H9 (cell line): ENCODE measurements around the gene DLG2. TPM values are rescaled to one million over a fixed set of nuclear protein-coding genes. Genes with fewer than 3 reads are reported as not detected.

Source experiments
- DNase-seq: peaks from one replicate; pipeline ENCODE4 v3.0.0-alpha.2; 2017
- H2AFZ ChIP-seq: one replicate; pipeline ENCODE4 v1.6.1; 2013; ENCODE audit warnings: mild to moderate bottlenecking, low read length, control low read depth, moderate library complexity
- H2AK5ac ChIP-seq: 2 replicates; pipeline ENCODE4 v1.6.1; 2013; ENCODE audit warnings: low read length, control low read depth, mixed read lengths; ENCODE audit not compliant: insufficient read length
- H2BK120ac ChIP-seq: one replicate; pipeline ENCODE4 v1.6.1; 2013; ENCODE audit warnings: low read depth, mild to moderate bottlenecking, low read length, control low read depth, inconsistent platforms; ENCODE audit not compliant: poor library complexity, severe bottlenecking
- H2BK12ac ChIP-seq: 2 replicates; pipeline ENCODE4 v1.6.1; 2013; ENCODE audit warnings: low read length, control low read depth, mixed read lengths, low read depth; ENCODE audit not compliant: insufficient read length
- H2BK15ac ChIP-seq: 2 replicates; pipeline ENCODE4 v1.6.1; 2013; ENCODE audit warnings: low read depth, low read length, control low read depth
- H2BK20ac ChIP-seq: one replicate; pipeline ENCODE4 v1.6.1; 2013; ENCODE audit warnings: low read depth, mild to moderate bottlenecking, low read length, control low read depth, inconsistent platforms; ENCODE audit not compliant: poor library complexity, severe bottlenecking
- H2BK5ac ChIP-seq: 2 replicates; pipeline ENCODE4 v1.6.1; 2013; ENCODE audit warnings: low read length, control low read depth, mixed read lengths; ENCODE audit not compliant: insufficient read length
- H3K14ac ChIP-seq: 2 replicates; pipeline ENCODE4 v1.6.1; 2013; ENCODE audit warnings: low read length, control low read depth; ENCODE audit not compliant: insufficient read depth
- H3K18ac ChIP-seq: 2 replicates; pipeline ENCODE4 v1.6.1; 2013; ENCODE audit warnings: low read depth, mild to moderate bottlenecking, mixed read lengths, low read length, control low read depth; ENCODE audit not compliant: insufficient read length
- H3K23ac ChIP-seq: 2 replicates; pipeline ENCODE4 v1.6.1; 2013; ENCODE audit warnings: low read length, control low read depth, mixed read lengths, low read depth; ENCODE audit not compliant: insufficient read length
- H3K23me2 ChIP-seq: 2 replicates; pipeline ENCODE4 v1.6.1; 2013; ENCODE audit warnings: low read depth, mild to moderate bottlenecking, mixed read lengths, low read length, control low read depth; ENCODE audit not compliant: insufficient read length, poor library complexity, severe bottlenecking
- H3K27ac ChIP-seq: 2 replicates; pipeline ENCODE4 v1.5.1; 2013; ENCODE audit warnings: low read length, control low read depth, mixed read lengths, low read depth; ENCODE audit not compliant: insufficient read length
- H3K27me3 ChIP-seq: 2 replicates; pipeline ENCODE4 v1.6.1; 2013; ENCODE audit warnings: low read length, control low read depth, inconsistent platforms; ENCODE audit not compliant: insufficient read depth
- H3K4ac ChIP-seq: 2 replicates; pipeline ENCODE4 v1.6.1; 2013; ENCODE audit warnings: low read depth, mild to moderate bottlenecking, control low read depth, inconsistent platforms, low read length, moderate library complexity
- H3K4me1 ChIP-seq: 2 replicates; pipeline ENCODE4 v1.6.1; 2013; ENCODE audit warnings: low read length, control low read depth, inconsistent platforms; ENCODE audit not compliant: insufficient read depth
- H3K4me2 ChIP-seq: 2 replicates; pipeline ENCODE4 v1.6.1; 2013; ENCODE audit warnings: low read length, control low read depth, mixed read lengths; ENCODE audit not compliant: insufficient read length, insufficient read depth
- H3K56ac ChIP-seq: 2 replicates; pipeline ENCODE4 v1.6.1; 2013; ENCODE audit warnings: low read depth, mild to moderate bottlenecking, mixed read lengths, low read length, control low read depth; ENCODE audit not compliant: insufficient read length
- H3K79me1 ChIP-seq: 2 replicates; pipeline ENCODE4 v1.6.1; 2013; ENCODE audit warnings: low read depth, mild to moderate bottlenecking, moderate library complexity, low read length, control low read depth, inconsistent platforms; ENCODE audit not compliant: insufficient read depth, poor library complexity, severe bottlenecking
- H3K79me2 ChIP-seq: 2 replicates; pipeline ENCODE4 v1.6.1; 2013; ENCODE audit warnings: low read length, control low read depth, inconsistent platforms; ENCODE audit not compliant: insufficient read depth
- H3K9ac ChIP-seq: 2 replicates; pipeline ENCODE4 v1.6.1; 2013; ENCODE audit warnings: low read length, control low read depth, mixed read lengths; ENCODE audit not compliant: insufficient read length; ENCODE audit errors: extremely low read depth
- H3K9me3 ChIP-seq: one replicate; pipeline ENCODE4 v1.6.1; 2013; ENCODE audit warnings: low read depth, low read length, inconsistent platforms; ENCODE audit not compliant: control insufficient read depth
- H3T11ph ChIP-seq: one replicate; pipeline ENCODE4 v1.6.1; 2013; ENCODE audit warnings: mild to moderate bottlenecking, low read length, control low read depth, inconsistent platforms
- H4K20me1 ChIP-seq: one replicate; pipeline ENCODE4 v1.6.1; 2013; ENCODE audit not compliant: control insufficient read depth, insufficient read length, insufficient read depth
- H4K5ac ChIP-seq: 2 replicates; pipeline ENCODE4 v1.6.1; 2013; ENCODE audit warnings: low read depth, mild to moderate bottlenecking, mixed read lengths, low read length, control low read depth; ENCODE audit not compliant: insufficient read length
- H4K8ac ChIP-seq: replicated peaks from 2 replicates; pipeline ENCODE4 v1.6.1; 2013; ENCODE audit warnings: low read length, control low read depth, mixed read lengths, low read depth; ENCODE audit not compliant: insufficient read length
- H4K91ac ChIP-seq: 2 replicates; pipeline ENCODE4 v1.6.1; 2013; ENCODE audit warnings: low read depth, mild to moderate bottlenecking, moderate library complexity, mixed read lengths, low read length, control low read depth; ENCODE audit not compliant: insufficient read length
- H3K27ac Mint-ChIP-seq, 3 experiments: 2 replicates in 2 of 3; 3 replicates in 1 of 3; pipeline ENCODE4 v1.8.0; 2020 to 2021; ENCODE audit warnings: mixed read lengths in 3 of 3, mild to moderate bottlenecking in 1 of 3, moderate library complexity in 1 of 3
- H3K27me3 Mint-ChIP-seq: 2 replicates; pipeline ENCODE4 v1.8.0; 2021; ENCODE audit warnings: low read depth, mild to moderate bottlenecking, moderate library complexity, mixed read lengths
- H3K36me3 Mint-ChIP-seq, 3 experiments: 2 replicates in 2 of 3; 3 replicates in 1 of 3; pipeline ENCODE4 v1.8.0; 2020 to 2021; ENCODE audit warnings: low read depth in 3 of 3, mixed read lengths in 3 of 3; ENCODE audit not compliant: insufficient read depth in 1 of 3
- H3K4me1 Mint-ChIP-seq, 2 experiments: 2 replicates each; pipeline ENCODE4 v1.8.0; 2020; ENCODE audit warnings: mixed read lengths in 2 of 2
- H3K4me3 Mint-ChIP-seq, 2 experiments: 2 replicates in 1 of 2; 3 replicates in 1 of 2; pipeline ENCODE4 v1.8.0; 2020 to 2021; ENCODE audit warnings: mild to moderate bottlenecking in 2 of 2, mixed read lengths in 2 of 2, moderate library complexity in 1 of 2
- H3K9me3 Mint-ChIP-seq, 2 experiments: 2 replicates in 1 of 2; 3 replicates in 1 of 2; pipeline ENCODE4 v1.8.0; 2020; ENCODE audit warnings: mild to moderate bottlenecking in 2 of 2, mixed read lengths in 2 of 2, moderate library complexity in 1 of 2
- WGBS: extraction: QIAGEN DNeasy Blood & Tissue Kit; methylation state at CpG from one replicate; pipeline ENCODE4 v1.1.7; 2013; ENCODE audit warnings: missing lambda C conversion rate, low lambda C conversion rate, mixed read lengths; ENCODE audit not compliant: insufficient read length; ENCODE audit errors: extremely low coverage; 5-methylcytosine and 5-hydroxymethylcytosine counted together
- total RNA-seq: library from RNA; stranded (reverse); gene quantifications from 2 replicates; pipeline ENCODE4 v1.2.1, GENCODE V29; 2021
- TF ChIP-seq, protein P1 (sequence below): fragments of 200-600 bp; sonication (generic); conservative IDR thresholded peaks from 3 replicates; pipeline ENCODE4 v1.8.0; 2021; ENCODE audit warnings: antibody characterized with exemption, mild to moderate bottlenecking

The DLG2 gene
- total RNA-seq, 1 experiment from 2014 or later: 8.0 TPM

DNA sequence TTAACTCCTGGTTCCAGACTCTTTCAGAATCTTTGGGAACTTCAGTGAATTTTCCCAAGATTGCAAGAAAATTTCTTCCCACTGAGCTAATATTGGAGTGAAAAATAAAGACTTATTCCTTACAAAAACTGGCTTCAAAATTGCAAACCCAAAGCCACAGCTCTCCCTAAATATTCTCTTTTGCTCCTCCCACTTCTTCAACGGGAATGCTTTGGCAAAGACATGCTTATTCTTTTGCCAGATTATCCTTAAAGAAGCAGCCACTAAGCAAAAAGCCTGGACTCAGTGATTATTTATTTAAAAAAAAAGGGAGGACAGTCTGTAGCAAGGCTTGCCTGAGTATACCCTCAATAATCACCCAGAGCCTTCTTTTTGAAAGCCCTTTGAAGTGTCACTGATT, 1438.6 kb downstream of the DLG2 start:
- Histone ChIP-seq H2BK120ac (no peak overlapping the region), H3K9ac (no peak overlapping the region), H2AK5ac (no peak overlapping the region), H4K8ac (no peak overlapping the region), H3K23ac (no peak overlapping the region), H3K27me3 (no peaks in the 10 kb centered on the region), H3K4me2 (no peak overlapping the region), H4K91ac (no peak overlapping the region), H3K79me1 (no peaks in the 10 kb centered on the region), H3K27ac (no peak overlapping the region), H4K20me1 (no peaks in the 10 kb centered on the region), H3K79me2 (no peaks in the 10 kb centered on the region), H2BK12ac (no peak overlapping the region), H3K4me1 (no peaks in the 10 kb centered on the region), H3K23me2 (no peaks in the 10 kb centered on the region), H3K4ac (no peak overlapping the region), H3K14ac (no peak overlapping the region), H3T11ph (no peak overlapping the region), H3K56ac (no peak overlapping the region), H2BK5ac (no peak overlapping the region), H2AFZ (no peak overlapping the region), H3K18ac (no peak overlapping the region), H2BK15ac (no peak overlapping the region), H3K9me3 (no peaks in the 10 kb centered on the region), H4K5ac (no peak overlapping the region), H2BK20ac (no peak overlapping the region)
- Mint-ChIP-seq H3K9me3 (peaks cover 4% of the 10 kb centered on the region in 2 experiments; a peak in 3 of 5 replicates), H3K4me3 (no peak overlapping the region), H3K36me3 (peaks cover 0 to 2% (median 0%) of the 10 kb centered on the region in 3 experiments; a peak in 1 of 7 replicates), H3K27ac (no peak overlapping the region), H3K4me1 (no peaks in the 10 kb centered on the region), H3K27me3 (no peaks in the 10 kb centered on the region)
- TF ChIP-seq, protein P1, sequence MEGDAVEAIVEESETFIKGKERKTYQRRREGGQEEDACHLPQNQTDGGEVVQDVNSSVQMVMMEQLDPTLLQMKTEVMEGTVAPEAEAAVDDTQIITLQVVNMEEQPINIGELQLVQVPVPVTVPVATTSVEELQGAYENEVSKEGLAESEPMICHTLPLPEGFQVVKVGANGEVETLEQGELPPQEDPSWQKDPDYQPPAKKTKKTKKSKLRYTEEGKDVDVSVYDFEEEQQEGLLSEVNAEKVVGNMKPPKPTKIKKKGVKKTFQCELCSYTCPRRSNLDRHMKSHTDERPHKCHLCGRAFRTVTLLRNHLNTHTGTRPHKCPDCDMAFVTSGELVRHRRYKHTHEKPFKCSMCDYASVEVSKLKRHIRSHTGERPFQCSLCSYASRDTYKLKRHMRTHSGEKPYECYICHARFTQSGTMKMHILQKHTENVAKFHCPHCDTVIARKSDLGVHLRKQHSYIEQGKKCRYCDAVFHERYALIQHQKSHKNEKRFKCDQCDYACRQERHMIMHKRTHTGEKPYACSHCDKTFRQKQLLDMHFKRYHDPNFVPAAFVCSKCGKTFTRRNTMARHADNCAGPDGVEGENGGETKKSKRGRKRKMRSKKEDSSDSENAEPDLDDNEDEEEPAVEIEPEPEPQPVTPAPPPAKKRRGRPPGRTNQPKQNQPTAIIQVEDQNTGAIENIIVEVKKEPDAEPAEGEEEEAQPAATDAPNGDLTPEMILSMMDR: no peak
- no peak for DNase-seq
- WGBS: no CpG with 5 or more reads among the region's 1 CpG
